ENCODE measurements around the gene AFF3. TPM values are rescaled to one million over a fixed set of nuclear protein-coding genes. Genes with fewer than 3 reads are reported as not detected.

The AFF3 gene
- total and polyA plus RNA-seq, 10 of the 15 experiments (the other 5 are each of a cell fraction or from before 2014, with no cell fraction given) = 0.26 to 5.5 (median 3.0) TPM

DNA sequence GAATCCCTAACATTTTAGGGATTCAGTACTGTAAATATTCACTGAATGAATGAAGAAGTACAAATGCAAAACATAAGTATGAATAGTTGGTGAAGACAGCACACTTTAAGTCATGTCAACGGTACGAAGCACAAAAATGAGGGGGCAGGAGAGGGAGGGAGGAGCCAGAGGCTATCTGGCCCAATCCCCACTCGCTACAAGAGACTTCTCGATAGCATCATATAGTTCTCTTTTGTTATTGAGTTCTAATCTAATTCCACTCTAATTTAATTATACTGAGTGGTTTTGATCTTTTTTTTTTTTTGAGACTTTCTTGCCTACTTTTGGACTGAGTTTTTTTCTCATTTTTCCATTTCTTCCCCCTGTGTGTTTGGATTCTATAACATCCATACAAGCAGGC lies 500.4 kb downstream of the AFF3 start (continued):
- TF ChIP-seq, protein P1, sequence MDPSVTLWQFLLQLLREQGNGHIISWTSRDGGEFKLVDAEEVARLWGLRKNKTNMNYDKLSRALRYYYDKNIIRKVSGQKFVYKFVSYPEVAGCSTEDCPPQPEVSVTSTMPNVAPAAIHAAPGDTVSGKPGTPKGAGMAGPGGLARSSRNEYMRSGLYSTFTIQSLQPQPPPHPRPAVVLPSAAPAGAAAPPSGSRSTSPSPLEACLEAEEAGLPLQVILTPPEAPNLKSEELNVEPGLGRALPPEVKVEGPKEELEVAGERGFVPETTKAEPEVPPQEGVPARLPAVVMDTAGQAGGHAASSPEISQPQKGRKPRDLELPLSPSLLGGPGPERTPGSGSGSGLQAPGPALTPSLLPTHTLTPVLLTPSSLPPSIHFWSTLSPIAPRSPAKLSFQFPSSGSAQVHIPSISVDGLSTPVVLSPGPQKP (IDR thresholded peaks at IDR 0.05; ENCODE audit: low read depth, low read length) = no peak
- TF ChIP-seq, protein P2, sequence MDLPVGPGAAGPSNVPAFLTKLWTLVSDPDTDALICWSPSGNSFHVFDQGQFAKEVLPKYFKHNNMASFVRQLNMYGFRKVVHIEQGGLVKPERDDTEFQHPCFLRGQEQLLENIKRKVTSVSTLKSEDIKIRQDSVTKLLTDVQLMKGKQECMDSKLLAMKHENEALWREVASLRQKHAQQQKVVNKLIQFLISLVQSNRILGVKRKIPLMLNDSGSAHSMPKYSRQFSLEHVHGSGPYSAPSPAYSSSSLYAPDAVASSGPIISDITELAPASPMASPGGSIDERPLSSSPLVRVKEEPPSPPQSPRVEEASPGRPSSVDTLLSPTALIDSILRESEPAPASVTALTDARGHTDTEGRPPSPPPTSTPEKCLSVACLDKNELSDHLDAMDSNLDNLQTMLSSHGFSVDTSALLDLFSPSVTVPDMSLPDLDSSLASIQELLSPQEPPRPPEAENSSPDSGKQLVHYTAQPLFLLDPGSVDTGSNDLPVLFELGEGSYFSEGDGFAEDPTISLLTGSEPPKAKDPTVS (IDR thresholded peaks at IDR 0.05; ENCODE audit: low read depth, low read length) = no peak
- TF ChIP-seq RBBP5 (conservative IDR thresholded peaks at IDR 0.05) = no peak
- no peak for TF ChIP-seq SP1 (IDR thresholded peaks at IDR 0.05; ENCODE audit: low read depth, low read length)

DNA sequence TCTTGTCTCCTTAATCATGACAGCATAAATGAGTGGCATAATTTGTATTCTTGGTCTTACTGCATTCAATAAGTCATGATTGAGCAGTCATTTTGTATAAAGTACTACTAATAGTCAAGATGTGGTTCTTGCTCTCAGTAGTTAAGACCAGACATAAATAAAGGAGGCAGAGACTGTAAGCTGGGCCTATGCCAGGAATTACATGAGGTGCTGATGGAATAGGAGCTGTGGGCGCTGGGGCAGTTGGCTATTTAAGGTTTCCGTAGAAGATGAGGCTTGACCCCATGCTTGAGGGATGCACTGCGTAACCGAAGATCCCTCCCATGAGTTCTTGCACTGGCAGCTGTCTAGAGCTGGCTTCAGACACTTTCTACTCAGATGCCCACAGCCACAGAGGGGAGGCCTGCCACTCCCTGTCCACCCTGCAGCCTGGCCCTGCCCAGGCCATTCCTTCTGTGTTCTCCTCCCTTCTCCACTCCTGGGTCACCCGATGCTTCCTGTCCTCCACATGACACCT lies 501.7 kb downstream of the AFF3 start:
- Histone ChIP-seq H3K4me2 (ENCODE audit: control insufficient read depth, insufficient read depth) (no peak overlapping the region), H3K36me3 (ENCODE audit: control insufficient read depth in 2 of 2, insufficient read depth in 2 of 2, low read length in 1 of 2) (no peaks in the 10 kb centered on the region), H2AFZ (ENCODE audit: control insufficient read depth, low read depth, low read length) (no peak overlapping the region), H3K4me3 (no peak overlapping the region), H3K27ac (ENCODE audit: control insufficient read depth, insufficient read depth) (no peak overlapping the region), H3K27me3 (replicated peaks in 1 of 2; ENCODE audit: control insufficient read depth in 2 of 2, insufficient read depth in 2 of 2, low read length in 1 of 2) (peaks cover 0 to 1% of the 10 kb centered on the region in 2 experiments; a peak in 1 of 4 replicates), H4K20me1 (ENCODE audit: control insufficient read depth, insufficient read depth) (no peaks in the 10 kb centered on the region), H3K9ac (ENCODE audit: control insufficient read depth, insufficient read depth, low read length) (no peak overlapping the region), H3K4me1 (ENCODE audit: control insufficient read depth, insufficient read depth, low read length) (no peaks in the 10 kb centered on the region), H3K79me2 (ENCODE audit: control insufficient read depth, insufficient read depth, low read length) (no peaks in the 10 kb centered on the region), H3K9me3 (replicated peaks; ENCODE audit: control insufficient read depth, insufficient read depth, low read length) (no peaks in the 10 kb centered on the region)
- CTCF ChIA-PET = no interaction called here
- no peak for FAIRE-seq
- intact Hi-C loops (cut with micrococcal nuclease; ENCODE audit: unreplicated experiment) = no loop called here
- RAD21 ChIA-PET (ENCODE audit: unreplicated experiment) = no interaction called here
- no TSS peak for BruUV-seq (replicated peaks)
- WGBS (ENCODE audit: insufficient coverage, insufficient replicate concordance, low lambda C conversion rate, missing lambda C conversion rate) = 62% methylated on average over 5 of the region's 5 CpGs
- ATAC-seq = no peak
- in situ Hi-C loops (cut with MboI) = no loop called here
- POLR2A ChIA-PET = no interaction called here
- SMC1A ChIA-PET (ENCODE audit: uncharacterized antibody, unreplicated experiment) = no interaction called here
- DNase-seq (ENCODE audit: low read depth, low spot score) = no peak
- TF ChIP-seq JUND (IDR thresholded peaks at IDR 0.05; ENCODE audit: low read depth, low read length) = no peak
- no peak for TF ChIP-seq WRNIP1 (IDR thresholded peaks at IDR 0.05; ENCODE audit: borderline replicate concordance, low read depth, low read length)
- no peak for TF ChIP-seq SMC3 (IDR thresholded peaks at IDR 0.05; ENCODE audit: borderline replicate concordance, low read length)
- TF ChIP-seq ESRRA (IDR thresholded peaks at IDR 0.05; ENCODE audit: low read length) = no peak
- TF ChIP-seq CHD2 (IDR thresholded peaks at IDR 0.05; ENCODE audit: borderline replicate concordance, low read depth, low read length) = no peak
- TF ChIP-seq, protein P3, sequence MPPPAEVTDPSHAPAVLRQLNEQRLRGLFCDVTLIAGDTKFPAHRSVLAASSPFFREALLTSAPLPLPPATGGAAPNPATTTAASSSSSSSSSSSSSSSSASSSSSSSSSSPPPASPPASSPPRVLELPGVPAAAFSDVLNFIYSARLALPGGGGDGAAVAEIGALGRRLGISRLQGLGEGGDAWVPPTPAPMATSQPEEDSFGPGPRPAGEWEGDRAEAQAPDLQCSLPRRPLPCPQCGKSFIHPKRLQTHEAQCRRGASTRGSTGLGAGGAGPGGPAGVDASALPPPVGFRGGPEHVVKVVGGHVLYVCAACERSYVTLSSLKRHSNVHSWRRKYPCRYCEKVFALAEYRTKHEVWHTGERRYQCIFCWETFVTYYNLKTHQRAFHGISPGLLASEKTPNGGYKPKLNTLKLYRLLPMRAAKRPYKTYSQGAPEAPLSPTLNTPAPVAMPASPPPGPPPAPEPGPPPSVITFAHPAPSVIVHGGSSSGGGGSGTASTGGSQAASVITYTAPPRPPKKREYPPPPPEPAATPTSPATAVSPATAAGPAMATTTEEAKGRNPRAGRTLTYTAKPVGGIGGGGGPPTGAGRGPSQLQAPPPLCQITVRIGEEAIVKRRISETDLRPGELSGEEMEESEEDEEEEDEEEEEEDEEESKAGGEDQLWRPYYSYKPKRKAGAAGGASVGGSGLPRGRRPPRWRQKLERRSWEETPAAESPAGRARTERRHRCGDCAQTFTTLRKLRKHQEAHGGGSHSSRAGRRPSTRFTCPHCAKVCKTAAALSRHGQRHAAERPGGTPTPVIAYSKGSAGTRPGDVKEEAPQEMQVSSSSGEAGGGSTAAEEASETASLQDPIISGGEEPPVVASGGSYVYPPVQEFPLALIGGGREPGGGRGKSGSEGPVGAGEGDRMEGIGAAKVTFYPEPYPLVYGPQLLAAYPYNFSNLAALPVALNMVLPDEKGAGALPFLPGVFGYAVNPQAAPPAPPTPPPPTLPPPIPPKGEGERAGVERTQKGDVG (CRISPR knock-in tag; IDR thresholded peaks at IDR 0.05) = no peak
- TF ChIP-seq RFX5 (IDR thresholded peaks at IDR 0.05; ENCODE audit: low read depth, low read length) = no peak
- TF ChIP-seq SREBF2 (IDR thresholded peaks at IDR 0.05; ENCODE audit: low read length) = no peak
- TF ChIP-seq, protein P4, sequence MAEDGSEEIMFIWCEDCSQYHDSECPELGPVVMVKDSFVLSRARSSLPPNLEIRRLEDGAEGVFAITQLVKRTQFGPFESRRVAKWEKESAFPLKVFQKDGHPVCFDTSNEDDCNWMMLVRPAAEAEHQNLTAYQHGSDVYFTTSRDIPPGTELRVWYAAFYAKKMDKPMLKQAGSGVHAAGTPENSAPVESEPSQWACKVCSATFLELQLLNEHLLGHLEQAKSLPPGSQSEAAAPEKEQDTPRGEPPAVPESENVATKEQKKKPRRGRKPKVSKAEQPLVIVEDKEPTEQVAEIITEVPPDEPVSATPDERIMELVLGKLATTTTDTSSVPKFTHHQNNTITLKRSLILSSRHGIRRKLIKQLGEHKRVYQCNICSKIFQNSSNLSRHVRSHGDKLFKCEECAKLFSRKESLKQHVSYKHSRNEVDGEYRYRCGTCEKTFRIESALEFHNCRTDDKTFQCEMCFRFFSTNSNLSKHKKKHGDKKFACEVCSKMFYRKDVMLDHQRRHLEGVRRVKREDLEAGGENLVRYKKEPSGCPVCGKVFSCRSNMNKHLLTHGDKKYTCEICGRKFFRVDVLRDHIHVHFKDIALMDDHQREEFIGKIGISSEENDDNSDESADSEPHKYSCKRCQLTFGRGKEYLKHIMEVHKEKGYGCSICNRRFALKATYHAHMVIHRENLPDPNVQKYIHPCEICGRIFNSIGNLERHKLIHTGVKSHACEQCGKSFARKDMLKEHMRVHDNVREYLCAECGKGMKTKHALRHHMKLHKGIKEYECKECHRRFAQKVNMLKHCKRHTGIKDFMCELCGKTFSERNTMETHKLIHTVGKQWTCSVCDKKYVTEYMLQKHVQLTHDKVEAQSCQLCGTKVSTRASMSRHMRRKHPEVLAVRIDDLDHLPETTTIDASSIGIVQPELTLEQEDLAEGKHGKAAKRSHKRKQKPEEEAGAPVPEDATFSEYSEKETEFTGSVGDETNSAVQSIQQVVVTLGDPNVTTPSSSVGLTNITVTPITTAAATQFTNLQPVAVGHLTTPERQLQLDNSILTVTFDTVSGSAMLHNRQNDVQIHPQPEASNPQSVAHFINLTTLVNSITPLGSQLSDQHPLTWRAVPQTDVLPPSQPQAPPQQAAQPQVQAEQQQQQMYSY (CRISPR knock-in tag; IDR thresholded peaks at IDR 0.05) = no peak
- TF ChIP-seq RBBP5 (conservative IDR thresholded peaks at IDR 0.05) = no peak
- TF ChIP-seq CEBPB (IDR thresholded peaks at IDR 0.05; ENCODE audit: borderline replicate concordance in 1 of 2, low read depth in 2 of 2, low read length in 2 of 2) = no peak

All from GM12878 (cell line).